SK-N-SH treated with all-trans-retinoic acid at 6 μM for 48 hours (cell line): Measurements from ENCODE around the gene KRT16.

Experiments
- ATAC-seq: fragments of 200-7000 bp; cut with Tn5 transposase; 3 replicates; pipeline ENCODE4 v1.9.1; 2020; ENCODE audit warnings: mild to moderate bottlenecking, moderate library complexity
- ARNTL ChIP-seq: fragments of 450-650 bp; formaldehyde crosslinking; IDR thresholded peaks from 2 replicates; pipeline ENCODE4 v1.5.0; 2020; ENCODE audit warnings: low read depth, mild to moderate bottlenecking, moderate library complexity, borderline replicate concordance
- BACH2 ChIP-seq: fragments of 250-450 bp; sonication (Bioruptor Pico); IDR thresholded peaks from 2 replicates; pipeline ENCODE4 v1.9.0; 2021; ENCODE audit warnings: mild to moderate bottlenecking, borderline replicate concordance
- CREB5 ChIP-seq: fragments of 250-450 bp; sonication (Bioruptor Pico); IDR thresholded peaks from 2 replicates; pipeline ENCODE4 v1.5.1; 2020; ENCODE audit warnings: low read depth, mild to moderate bottlenecking, moderate library complexity
- CSDC2 ChIP-seq: fragments of 250-450 bp; sonication (Bioruptor Pico); IDR thresholded peaks from 2 replicates; pipeline ENCODE4 v1.5.0; 2020; ENCODE audit warnings: mild to moderate bottlenecking, moderate library complexity
- CSRNP3 ChIP-seq: fragments of 250-450 bp; sonication (Bioruptor Pico); IDR thresholded peaks from 2 replicates; pipeline ENCODE4 v1.5.1; 2021; ENCODE audit warnings: mild to moderate bottlenecking, moderate library complexity
- ESRRG ChIP-seq: fragments of 250-450 bp; sonication (Bioruptor Pico); IDR thresholded peaks from 2 replicates; pipeline ENCODE4 v1.6.1; 2021; ENCODE audit warnings: mild to moderate bottlenecking
- GLIS3 ChIP-seq: fragments of 250-450 bp; sonication (Bioruptor Pico); IDR thresholded peaks from 2 replicates; pipeline ENCODE4 v1.5.0; 2020; ENCODE audit warnings: mild to moderate bottlenecking, moderate library complexity
- ISL1 ChIP-seq: fragments of 250-450 bp; sonication (Bioruptor Pico); IDR thresholded peaks from 2 replicates; pipeline ENCODE4 v2.1.2; 2022; ENCODE audit warnings: mild to moderate bottlenecking, moderate library complexity
- OSR1 ChIP-seq: fragments of 250-450 bp; sonication (Bioruptor Pico); IDR thresholded peaks from 2 replicates; pipeline ENCODE4 v1.8.0; 2022; ENCODE audit warnings: moderate library complexity, mild to moderate bottlenecking, inconsistent platforms
- PATZ1 ChIP-seq: fragments of 250-450 bp; sonication (Bioruptor Pico); IDR thresholded peaks from 2 replicates; pipeline ENCODE4 v1.8.0; 2020; ENCODE audit warnings: mild to moderate bottlenecking, moderate library complexity, borderline replicate concordance
- POU6F1 ChIP-seq: fragments of 250-450 bp; sonication (Bioruptor Pico); IDR thresholded peaks from 2 replicates; pipeline ENCODE4 v1.8.0; 2021; ENCODE audit warnings: low read depth, mild to moderate bottlenecking, moderate library complexity, borderline replicate concordance
- PPARA ChIP-seq: fragments of 250-450 bp; sonication (Bioruptor Pico); IDR thresholded peaks from 2 replicates; pipeline ENCODE4 v1.5.0; 2020; ENCODE audit warnings: mild to moderate bottlenecking, borderline replicate concordance
- RARB ChIP-seq: fragments of 250-450 bp; sonication (Bioruptor Pico); IDR thresholded peaks from 2 replicates; pipeline ENCODE4 v1.8.0; 2021; ENCODE audit warnings: mild to moderate bottlenecking, moderate library complexity
- SNAI2 ChIP-seq: fragments of 250-450 bp; sonication (Bioruptor Pico); IDR thresholded peaks from 2 replicates; pipeline ENCODE4 v1.5.0; 2020; ENCODE audit warnings: mild to moderate bottlenecking, moderate library complexity
- TCF4 ChIP-seq: fragments of 250-450 bp; sonication (Bioruptor Pico); IDR thresholded peaks from 2 replicates; pipeline ENCODE4 v1.8.0; 2021; ENCODE audit warnings: mild to moderate bottlenecking, moderate library complexity, borderline replicate concordance
- TOX ChIP-seq: fragments of 250-450 bp; sonication (Bioruptor Pico); IDR thresholded peaks from 2 replicates; pipeline ENCODE4 v1.8.0; 2021; ENCODE audit warnings: mild to moderate bottlenecking, moderate library complexity, borderline replicate concordance
- TSHZ2 ChIP-seq: fragments of 250-450 bp; sonication (Bioruptor Pico); IDR thresholded peaks from 2 replicates; pipeline ENCODE4 v1.5.0; 2020; ENCODE audit warnings: mild to moderate bottlenecking, moderate library complexity
- ZC3H10 ChIP-seq: fragments of 250-450 bp; sonication (Bioruptor Pico); IDR thresholded peaks from 2 replicates; pipeline ENCODE4 v1.5.1; 2021; ENCODE audit warnings: mild to moderate bottlenecking, moderate library complexity
- ZFP3 ChIP-seq: fragments of 250-450 bp; sonication (Bioruptor Pico); IDR thresholded peaks from 2 replicates; pipeline ENCODE4 v1.5.0; 2020; ENCODE audit warnings: mild to moderate bottlenecking, moderate library complexity
- ZFP30 ChIP-seq: fragments of 450-650 bp; formaldehyde crosslinking; IDR thresholded peaks from 2 replicates; pipeline ENCODE4 v1.5.0; 2022; ENCODE audit warnings: mild to moderate bottlenecking, moderate library complexity
- ZNF565 ChIP-seq: fragments of 450-650 bp; formaldehyde crosslinking; conservative IDR thresholded peaks from 2 replicates; pipeline ENCODE4 v1.5.0; 2020; ENCODE audit warnings: low read depth, mild to moderate bottlenecking, moderate library complexity
- ZNF70 ChIP-seq: fragments of 450-650 bp; formaldehyde crosslinking; IDR thresholded peaks from 2 replicates; pipeline ENCODE4 v1.5.0; 2020; ENCODE audit warnings: mild to moderate bottlenecking, moderate library complexity
- ZNF8 ChIP-seq: fragments of 450-650 bp; formaldehyde crosslinking; IDR thresholded peaks from 2 replicates; pipeline ENCODE4 v1.5.0; 2020; ENCODE audit warnings: mild to moderate bottlenecking, moderate library complexity

Gene KRT16

GRCh38 chr17:41594363-41594915 is 18.1 kb downstream of the KRT16 start:
- TF ChIP-seq TOX (CRISPR knock-in tag), result no peak
- TF ChIP-seq ZNF8, result no peak
- TF ChIP-seq ZFP30 (CRISPR knock-in tag), result no peak
- TF ChIP-seq OSR1 (CRISPR knock-in tag), result no peak
- no peak for TF ChIP-seq CSRNP3 (CRISPR knock-in tag)
- no peak for TF ChIP-seq ZNF565 (CRISPR knock-in tag)
- ATAC-seq, result no peak

- TF ChIP-seq GLIS3, result no peak
- no peak for TF ChIP-seq ZNF8
- TF ChIP-seq ZNF565 (CRISPR knock-in tag), result no peak
- no peak for TF ChIP-seq POU6F1 (CRISPR knock-in tag)
- TF ChIP-seq RARB, result no peak
- TF ChIP-seq TCF4, result no peak
- TF ChIP-seq CREB5 (CRISPR knock-in tag), result no peak
- no peak for TF ChIP-seq ZNF70
- no peak for TF ChIP-seq ISL1 (CRISPR knock-in tag)
- no peak for TF ChIP-seq SNAI2 (CRISPR knock-in tag)
- TF ChIP-seq CSDC2 (CRISPR knock-in tag), result no peak
- no peak for TF ChIP-seq ARNTL (CRISPR knock-in tag)
- TF ChIP-seq PATZ1, result no peak
- no peak for TF ChIP-seq CSRNP3 (CRISPR knock-in tag)
- TF ChIP-seq ZFP3 (CRISPR knock-in tag), result no peak
- TF ChIP-seq ZC3H10 (CRISPR knock-in tag), result no peak
- TF ChIP-seq ESRRG (CRISPR knock-in tag), result no peak
- TF ChIP-seq BACH2, result no peak
- TF ChIP-seq PPARA (CRISPR knock-in tag), result no peak
- no peak for TF ChIP-seq OSR1 (CRISPR knock-in tag)
- no peak for ATAC-seq
These were observed 19.1 kb downstream of the KRT16 start for GRCh38 chr17:41593306-41593981.

- no peak for ATAC-seq
- TF ChIP-seq OSR1 (CRISPR knock-in tag), result no peak
- TF ChIP-seq ZFP30 (CRISPR knock-in tag), result no peak
- no peak for TF ChIP-seq CSDC2 (CRISPR knock-in tag)
- no peak for TF ChIP-seq CREB5 (CRISPR knock-in tag)
- TF ChIP-seq TSHZ2 (CRISPR knock-in tag), result no peak
- TF ChIP-seq GLIS3, result no peak
- no peak for TF ChIP-seq CSRNP3 (CRISPR knock-in tag)
These were observed 19.8 kb downstream of the KRT16 start for GRCh38 chr17:41592601-41593305.
